WTC11 (cell line): Measurements from ENCODE around the gene APOA1. TPM values are rescaled to one million over a fixed set of nuclear protein-coding genes. Genes with fewer than 3 reads are reported as not detected.

Source experiments
- ATAC-seq: fragments of 200-7000 bp; cut with Tn5 transposase; 2 replicates; pipeline ENCODE4 v1.10.0; 2021; ENCODE audit warnings: mild to moderate bottlenecking, moderate library complexity
- CTCF ChIA-PET: fragments of 300-600 bp; sonication (Branson Sonifier 250); formaldehyde crosslinking; loops from one replicate; lab custom pipeline; 2021; ENCODE audit warnings: antibody characterized with exemption; lab: Charles Lee
- POLR2A ChIA-PET: fragments of 350-600 bp; sonication (Branson Sonifier 250); formaldehyde crosslinking; loops from one replicate; lab custom pipeline; 2021; ENCODE audit warnings: antibody characterized with exemption; lab: Charles Lee
- DNase-seq: peaks from one replicate; pipeline ENCODE4 v3.0.0; 2021; ENCODE audit warnings: low spot score
- H3K27ac Mint-ChIP-seq: 2 replicates; pipeline ENCODE4 v1.8.0; 2021; ENCODE audit warnings: mixed read lengths
- H3K27me3 Mint-ChIP-seq: 2 replicates; pipeline ENCODE4 v1.8.0; 2021; ENCODE audit warnings: low read depth, mild to moderate bottlenecking, moderate library complexity, mixed read lengths
- H3K36me3 Mint-ChIP-seq: 2 replicates; pipeline ENCODE4 v1.8.0; 2021; ENCODE audit warnings: mixed read lengths
- H3K4me1 Mint-ChIP-seq: 2 replicates; pipeline ENCODE4 v1.8.0; 2022; ENCODE audit warnings: mixed read lengths
- H3K4me3 Mint-ChIP-seq: 2 replicates; pipeline ENCODE4 v1.8.0; 2021; ENCODE audit warnings: mild to moderate bottlenecking, moderate library complexity, mixed read lengths
- H3K9me3 Mint-ChIP-seq: 2 replicates; pipeline ENCODE4 v1.8.0; 2021; ENCODE audit warnings: mixed read lengths
- ATF6 ChIP-seq: sonication (generic); formaldehyde crosslinking; IDR thresholded peaks from 2 replicates; pipeline ENCODE4 v1.8.1; 2023; ENCODE audit warnings: mild to moderate bottlenecking, missing genetic modification reagents
- CDX4 ChIP-seq: fragments of 250-450 bp; sonication (Bioruptor Pico); IDR thresholded peaks from 2 replicates; pipeline ENCODE4 v1.9.0; 2021; ENCODE audit warnings: moderate library complexity, mild to moderate bottlenecking, inconsistent platforms, borderline replicate concordance
- CREB1 ChIP-seq: sonication (generic); formaldehyde crosslinking; IDR thresholded peaks from 2 replicates; pipeline ENCODE4 v1.8.0; 2023; ENCODE audit warnings: mild to moderate bottlenecking, missing genetic modification reagents
- CREM ChIP-seq: sonication (generic); formaldehyde crosslinking; IDR thresholded peaks from 2 replicates; pipeline ENCODE4 v1.8.1; 2022; ENCODE audit warnings: mild to moderate bottlenecking, missing genetic modification reagents, moderate library complexity
- CTCF ChIP-seq: fragments of 200-600 bp; IDR thresholded peaks from 2 replicates; pipeline ENCODE4 v1.8.0; 2022; ENCODE audit warnings: antibody characterized with exemption
- GABPB1 ChIP-seq: sonication (generic); formaldehyde crosslinking; IDR thresholded peaks from 2 replicates; pipeline ENCODE4 v1.8.1; 2023; ENCODE audit warnings: mild to moderate bottlenecking, missing genetic modification reagents
- GRHL2 ChIP-seq: fragments of 250-450 bp; sonication (Bioruptor Pico); IDR thresholded peaks from 2 replicates; pipeline ENCODE4 v1.8.0; 2022; ENCODE audit warnings: mild to moderate bottlenecking, moderate library complexity; ENCODE audit not compliant: insufficient replicate concordance, severe bottlenecking
- GTF2I ChIP-seq: fragments of 250-450 bp; sonication (Bioruptor Pico); conservative IDR thresholded peaks from 2 replicates; pipeline ENCODE4 v1.4.0; 2021; ENCODE audit warnings: mild to moderate bottlenecking
- IRF1 ChIP-seq: sonication (generic); formaldehyde crosslinking; IDR thresholded peaks from 2 replicates; pipeline ENCODE4 v1.8.0; 2023; ENCODE audit warnings: missing genetic modification reagents
- MAX ChIP-seq: sonication (generic); formaldehyde crosslinking; IDR thresholded peaks from 2 replicates; pipeline ENCODE4 v1.8.0; 2022; ENCODE audit warnings: mild to moderate bottlenecking, missing genetic modification reagents
- MXD4 ChIP-seq: fragments of 250-450 bp; sonication (Bioruptor Pico); IDR thresholded peaks from 2 replicates; pipeline ENCODE4 v1.8.0; 2021; ENCODE audit warnings: mild to moderate bottlenecking, moderate library complexity, borderline replicate concordance
- NR1H2 ChIP-seq: sonication (generic); formaldehyde crosslinking; IDR thresholded peaks from 2 replicates; pipeline ENCODE4 v1.9.0; 2021; ENCODE audit warnings: mild to moderate bottlenecking, moderate library complexity, missing genetic modification reagents
- RELA ChIP-seq: sonication (generic); formaldehyde crosslinking; IDR thresholded peaks from 2 replicates; pipeline ENCODE4 v1.8.1; 2022; ENCODE audit warnings: missing genetic modification reagents, mild to moderate bottlenecking, borderline replicate concordance
- SMAD4 ChIP-seq: sonication (generic); formaldehyde crosslinking; IDR thresholded peaks from 2 replicates; pipeline ENCODE4 v1.8.0; 2022; ENCODE audit warnings: mild to moderate bottlenecking, missing genetic modification reagents
- TEAD1 ChIP-seq: sonication (generic); formaldehyde crosslinking; IDR thresholded peaks from 2 replicates; pipeline ENCODE4 v1.8.0; 2022; ENCODE audit warnings: mild to moderate bottlenecking, missing genetic modification reagents
- TEAD4 ChIP-seq: sonication (generic); formaldehyde crosslinking; IDR thresholded peaks from 2 replicates; pipeline ENCODE4 v1.8.0; 2022; ENCODE audit warnings: mild to moderate bottlenecking, missing genetic modification reagents
- TP53 ChIP-seq: sonication (generic); formaldehyde crosslinking; IDR thresholded peaks from 2 replicates; pipeline ENCODE4 v1.8.1; 2023; ENCODE audit warnings: mild to moderate bottlenecking, missing genetic modification reagents
- ZBTB43 ChIP-seq: sonication (generic); formaldehyde crosslinking; IDR thresholded peaks from 2 replicates; pipeline ENCODE4 v1.8.1; 2023; ENCODE audit warnings: mild to moderate bottlenecking, missing genetic modification reagents
- ZNF219 ChIP-seq: sonication (generic); formaldehyde crosslinking; IDR thresholded peaks from 2 replicates; pipeline ENCODE4 v1.8.0; 2023; ENCODE audit warnings: missing genetic modification reagents, mild to moderate bottlenecking, borderline replicate concordance
- ZNF232 ChIP-seq: sonication (generic); formaldehyde crosslinking; IDR thresholded peaks from 2 replicates; pipeline ENCODE4 v1.8.0; 2022; ENCODE audit warnings: mild to moderate bottlenecking, missing genetic modification reagents
- ZNF396 ChIP-seq: fragments of 250-450 bp; sonication (Bioruptor Pico); IDR thresholded peaks from 2 replicates; pipeline ENCODE4 v1.8.0; 2021; ENCODE audit warnings: mild to moderate bottlenecking, moderate library complexity, borderline replicate concordance
- ZNF416 ChIP-seq: fragments of 250-450 bp; sonication (Bioruptor Pico); IDR thresholded peaks from 2 replicates; pipeline ENCODE4 v1.9.0; 2021; ENCODE audit warnings: mild to moderate bottlenecking, inconsistent platforms
- ZNF532 ChIP-seq: fragments of 250-450 bp; sonication (Bioruptor Pico); IDR thresholded peaks from 2 replicates; pipeline ENCODE4 v1.9.0; 2021; ENCODE audit warnings: mild to moderate bottlenecking, borderline replicate concordance
- total RNA-seq: library from RNA; stranded (reverse); gene quantifications from 3 replicates; pipeline ENCODE4 v1.2.3, GENCODE V29; 2021

APOA1 gene
- total RNA-seq, 1 experiment from 2014 or later: 2.1 TPM

- ChIA-PET CTCF (interaction anchor here (1.4 kb wide), 1 partner anchor 66 kb away, joined by 3 read pairs; no protein-coding TSS in a partner anchor), POLR2A (no interaction called here)
- Mint-ChIP-seq H3K9me3 (no peaks in the 10 kb centered on the region), H3K36me3 (peaks cover 40% of the 10 kb centered on the region), H3K4me1 (no peaks in the 10 kb centered on the region), H3K27me3 (no peaks in the 10 kb centered on the region), H3K4me3 (no peak overlapping the region), H3K27ac (no peak overlapping the region)
- TF ChIP-seq ATF6 (CRISPR knock-in tag) (no peak), CTCF (no peak), RELA (CRISPR knock-in tag) (no peak), MXD4 (CRISPR knock-in tag) (no peak), CREB1 (CRISPR knock-in tag) (no peak)
- no peak for DNase-seq
- no peak for ATAC-seq
Observed at GRCh38 chr11:116857316-116857715, 19.9 kb upstream of the APOA1 start.

- H3K27ac Mint-ChIP-seq: no peak overlapping the region
- no peaks in the 10 kb centered on the region for H3K4me1 Mint-ChIP-seq
- H3K9me3 Mint-ChIP-seq: no peaks in the 10 kb centered on the region
- peaks cover 34% of the 10 kb centered on the region for H3K36me3 Mint-ChIP-seq
- TF ChIP-seq ZNF532 (CRISPR knock-in tag) (no peak), ZNF416 (CRISPR knock-in tag) (no peak), TEAD1 (CRISPR knock-in tag) (no peak), TEAD4 (CRISPR knock-in tag) (no peak), IRF1 (no peak), GTF2I (CRISPR knock-in tag) (no peak), TP53 (no peak), SMAD4 (CRISPR knock-in tag) (no peak), CDX4 (CRISPR knock-in tag) (no peak), GABPB1 (CRISPR knock-in tag) (no peak), ZBTB43 (CRISPR knock-in tag) (no peak), GRHL2 (no peak), ZNF396 (CRISPR knock-in tag) (no peak), CREM (no peak), NR1H2 (CRISPR knock-in tag) (no peak), ZNF219 (no peak), ZNF232 (no peak), MAX (CRISPR knock-in tag) (no peak)
- DNase-seq (no peak), ATAC-seq (no peak)
- CTCF ChIA-PET: interaction anchor here (1.4 to 1.5 kb wide), 2 partner anchors 21 to 65 kb away, joined by 3 to 8 read pairs; no protein-coding TSS in a partner anchor
- H3K27me3 Mint-ChIP-seq: no peaks in the 10 kb centered on the region
- POLR2A ChIA-PET: no interaction called here
- no peak overlapping the region for H3K4me3 Mint-ChIP-seq
Observed at GRCh38 chr11:116856423-116856822, 19.0 kb upstream of the APOA1 start.
